GM21526 (cell line): ENCODE data around the gene LRIG3.

Experiments
- ATAC-seq: cut with Tn5 transposase; IDR thresholded peaks from one replicate; pipeline ENCODE4 v1.9.1; 2021; ENCODE audit warnings: moderate library complexity; ENCODE audit not compliant: unreplicated experiment, low FRiP score

The LRIG3 gene

GRCh38 chr12:58931518-58931917 lies 11.2 kb upstream of the LRIG3 start:
- ATAC-seq, result no peak

- no peak for ATAC-seq
Observed at GRCh38 chr12:58930770-58931324, 10.5 kb upstream of the LRIG3 start.

- ATAC-seq, result no peak
Observed at GRCh38 chr12:58927120-58927519, 6.8 kb upstream of the LRIG3 start.

- no peak for ATAC-seq
Observed at GRCh38 chr12:58926586-58926985, 6.3 kb upstream of the LRIG3 start.

- no peak for ATAC-seq
Observed at GRCh38 chr12:58925751-58926150, 5.4 kb upstream of the LRIG3 start.

- no peak for ATAC-seq
Observed at GRCh38 chr12:58925111-58925611, 4.9 kb upstream of the LRIG3 start.

- ATAC-seq, result no peak
Observed at GRCh38 chr12:58924652-58925051, 4.3 kb upstream of the LRIG3 start.

- ATAC-seq, result no peak
Observed at GRCh38 chr12:58923781-58924180, 3.5 kb upstream of the LRIG3 start.

GRCh38 chr12:58922849-58923248 lies 2.5 kb upstream of the LRIG3 start:
- ATAC-seq, result no peak

- ATAC-seq, result no peak
Observed at GRCh38 chr12:58920961-58921861, 907 bp upstream of the LRIG3 start.

- ATAC-seq, result peak; percentile 39
Observed at GRCh38 chr12:58919231-58920101, 838 bp downstream of the LRIG3 start.

GRCh38 chr12:58918469-58918844 lies 1.8 kb downstream of the LRIG3 start:
- ATAC-seq, result no peak

- no peak for ATAC-seq
Observed at GRCh38 chr12:58917699-58918468, 2.4 kb downstream of the LRIG3 start.

- ATAC-seq, result no peak
Observed at GRCh38 chr12:58916921-58917511, 3.3 kb downstream of the LRIG3 start.

GRCh38 chr12:58916161-58916621 lies 4.1 kb downstream of the LRIG3 start:
- ATAC-seq, result no peak

GRCh38 chr12:58915634-58916033 lies 4.7 kb downstream of the LRIG3 start:
- ATAC-seq, result no peak

GRCh38 chr12:58915037-58915436 lies 5.3 kb downstream of the LRIG3 start:
- ATAC-seq, result no peak

- no peak for ATAC-seq
Observed at GRCh38 chr12:58914457-58914856, 5.8 kb downstream of the LRIG3 start.

- no peak for ATAC-seq
Observed at GRCh38 chr12:58907391-58907790, 12.9 kb downstream of the LRIG3 start.

GRCh38 chr12:58906917-58907316 lies 13.4 kb downstream of the LRIG3 start:
- ATAC-seq, result no peak
